HG03342 (cell line): ENCODE measurements around the gene ARHGEF7.

Experiments used
- ATAC-seq: cut with Tn5 transposase; IDR thresholded peaks from one replicate; pipeline ENCODE4 v1.9.1; 2021; ENCODE audit warnings: mild to moderate bottlenecking, moderate library complexity; ENCODE audit not compliant: unreplicated experiment

ARHGEF7 gene

DNA sequence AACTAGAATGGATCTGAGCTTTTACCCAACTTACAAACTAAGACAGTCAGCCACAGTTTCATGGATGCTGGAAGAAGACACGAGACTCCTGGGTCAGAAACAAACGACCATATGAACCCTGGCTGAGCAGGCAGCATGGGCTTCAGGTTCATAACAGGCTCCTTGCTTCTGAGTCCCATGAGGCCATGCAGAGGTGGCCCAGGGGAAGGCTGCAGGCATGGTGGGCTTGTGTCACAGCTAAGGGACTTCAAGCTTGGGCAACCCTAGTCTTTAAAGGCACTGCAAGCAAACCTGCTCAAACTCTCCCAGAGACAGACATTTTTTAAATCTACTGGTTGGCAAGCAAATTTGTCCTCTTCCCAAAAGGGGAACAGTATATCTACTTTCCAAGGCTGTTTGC lies 5.1 kb upstream of the ARHGEF7 start:
- no peak for ATAC-seq

DNA sequence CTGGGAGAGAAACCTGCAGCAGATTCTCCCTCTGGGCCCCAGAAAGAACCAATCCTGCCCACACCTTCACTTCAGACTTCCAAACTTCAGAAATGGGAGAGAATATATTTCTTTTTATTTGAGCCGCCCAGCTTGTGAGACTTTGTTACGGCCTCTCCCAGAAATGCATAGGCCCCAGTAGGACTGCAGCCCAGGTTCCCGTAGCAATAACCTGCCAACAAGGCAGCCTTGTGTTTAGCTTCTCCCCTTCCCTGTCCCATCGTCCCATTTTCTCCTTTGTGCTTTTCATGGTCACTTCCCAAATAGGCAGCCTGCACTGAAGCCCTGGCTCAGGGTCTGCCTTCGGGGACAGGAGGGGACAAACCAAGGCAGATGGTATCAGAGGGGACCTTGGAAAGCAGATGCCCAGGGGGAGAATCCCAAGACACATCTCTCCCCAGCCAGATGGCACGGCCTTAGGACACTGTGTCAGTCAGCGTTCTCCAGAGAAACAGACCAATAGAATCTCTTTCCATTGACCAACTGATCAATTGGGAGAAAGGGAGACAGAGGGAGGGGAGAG lies 3.7 kb upstream of the ARHGEF7 start:
- ATAC-seq = no peak

DNA sequence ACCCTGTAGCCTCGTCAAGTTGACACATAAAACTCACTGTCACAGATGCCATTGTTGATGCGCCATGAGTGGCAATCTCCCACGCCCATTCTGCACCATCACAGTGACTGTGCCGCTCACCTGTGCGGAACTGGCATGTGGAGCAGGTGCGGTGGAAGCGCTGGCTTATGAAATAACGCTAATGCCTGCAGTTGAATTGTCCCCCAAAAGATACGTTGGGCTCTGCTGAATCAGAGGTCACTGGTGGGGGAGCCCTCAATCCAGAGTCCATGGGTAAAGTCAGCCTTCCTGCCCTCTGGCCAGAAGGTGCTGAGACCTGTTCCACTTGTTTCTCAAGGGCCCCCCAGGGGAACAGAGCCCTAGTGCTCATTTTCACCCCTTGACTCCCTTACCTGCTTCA lies 2.9 kb upstream of the ARHGEF7 start:
- ATAC-seq = no peak

DNA sequence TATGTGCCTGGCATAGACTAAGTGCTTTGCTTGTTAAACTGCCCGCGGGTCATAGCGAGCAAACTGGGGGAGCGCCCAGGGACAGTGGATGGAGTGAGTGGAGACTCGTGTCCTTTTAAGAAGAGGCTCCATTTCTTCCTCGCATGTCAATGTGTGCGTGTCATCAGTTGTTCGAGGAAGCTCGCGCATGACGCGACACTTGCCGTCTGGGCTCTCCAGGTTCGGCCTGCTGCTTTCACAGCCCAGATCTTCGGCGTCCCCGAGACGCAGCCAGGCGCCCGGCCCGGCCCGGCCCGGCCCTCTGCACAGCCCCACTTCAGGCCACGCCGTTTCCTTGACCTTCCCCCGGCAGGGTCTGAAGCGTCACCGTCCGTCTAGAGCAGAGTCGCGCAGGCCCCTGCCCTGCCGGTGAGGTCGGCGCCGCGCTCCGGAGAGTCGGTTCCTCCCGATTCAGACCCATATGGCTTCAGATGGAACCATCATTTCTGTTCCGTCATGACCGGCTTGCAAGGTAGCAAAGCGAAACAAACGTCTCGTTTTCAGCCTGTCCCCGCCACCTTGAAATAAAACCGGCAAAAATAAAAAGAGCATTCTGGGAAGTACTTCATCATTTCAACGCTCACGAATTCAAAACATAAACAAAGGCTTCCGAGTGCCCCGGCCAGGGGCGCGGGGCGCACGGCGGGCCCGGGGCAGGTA lies 599 bp upstream of the ARHGEF7 start:
- ATAC-seq = no peak

DNA sequence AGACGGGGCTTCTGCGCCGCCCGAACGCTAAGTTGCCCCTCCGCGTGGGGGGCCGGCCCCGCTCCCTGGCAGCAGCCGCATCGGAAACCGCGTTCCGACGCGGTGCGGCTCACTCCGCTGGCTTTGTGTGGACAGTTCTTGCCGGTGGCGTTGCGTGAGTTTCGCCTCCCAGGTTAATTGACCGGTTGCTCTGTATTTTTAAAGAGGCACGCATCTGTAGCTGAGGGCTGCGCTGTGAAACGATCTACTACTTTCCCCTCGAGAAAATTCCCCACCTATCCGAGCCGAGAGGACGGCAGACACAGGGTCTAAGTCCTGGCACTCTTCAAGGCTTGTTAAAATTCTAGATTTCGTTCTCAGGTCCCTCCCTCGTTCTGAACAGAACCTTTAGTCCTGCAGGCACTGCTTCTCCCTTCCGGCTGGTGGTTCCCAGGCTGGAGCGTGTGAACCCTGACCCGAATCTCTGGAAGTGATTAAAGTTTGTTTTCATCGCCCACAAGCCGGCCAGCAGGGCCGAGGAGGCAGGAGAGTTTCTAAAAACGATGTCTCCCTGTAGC lies 933 bp downstream of the ARHGEF7 start:
- ATAC-seq = no peak

DNA sequence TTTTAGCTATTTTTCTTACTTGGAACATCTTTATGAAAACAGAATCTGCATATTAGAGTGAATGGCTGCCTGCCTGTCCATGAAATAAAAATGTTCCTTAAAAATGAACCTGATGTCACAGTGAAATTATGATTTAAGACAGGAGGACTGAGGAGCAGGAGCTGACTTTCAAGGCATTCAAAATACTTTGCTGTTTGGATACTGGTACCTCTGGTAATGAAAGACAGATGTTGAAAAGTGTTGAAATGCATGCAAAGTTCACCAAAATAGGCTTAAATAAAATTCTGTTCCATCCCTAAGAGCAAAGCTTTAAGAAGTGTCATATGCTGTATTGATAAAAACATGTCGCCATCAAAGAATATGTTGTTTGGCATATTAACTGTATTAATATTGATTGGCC lies 1.7 kb downstream of the ARHGEF7 start:
- ATAC-seq = no peak

GRCh38 chr13:111117289-111117688 lies 2.2 kb downstream of the ARHGEF7 start:
- ATAC-seq = no peak

DNA sequence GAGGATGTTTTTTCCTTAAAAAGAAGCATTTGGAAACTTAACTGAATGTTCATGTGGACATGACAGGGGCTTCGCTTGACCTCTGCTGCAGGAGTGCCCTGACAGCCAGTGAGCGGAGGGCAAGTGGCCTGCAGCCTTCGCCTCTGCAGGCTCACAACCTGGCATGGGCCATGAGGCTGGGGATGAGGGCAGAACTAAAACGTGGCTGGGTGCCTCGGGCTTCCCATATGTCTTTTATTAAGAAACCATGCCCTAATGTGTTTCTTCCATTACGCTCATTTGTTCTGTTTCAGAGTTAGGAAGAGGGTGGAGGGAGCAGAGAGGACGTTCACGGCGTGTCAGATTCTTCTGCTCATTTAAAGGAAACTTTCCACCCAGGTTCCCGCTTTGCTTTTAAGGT lies 2.9 kb downstream of the ARHGEF7 start:
- no peak for ATAC-seq

DNA sequence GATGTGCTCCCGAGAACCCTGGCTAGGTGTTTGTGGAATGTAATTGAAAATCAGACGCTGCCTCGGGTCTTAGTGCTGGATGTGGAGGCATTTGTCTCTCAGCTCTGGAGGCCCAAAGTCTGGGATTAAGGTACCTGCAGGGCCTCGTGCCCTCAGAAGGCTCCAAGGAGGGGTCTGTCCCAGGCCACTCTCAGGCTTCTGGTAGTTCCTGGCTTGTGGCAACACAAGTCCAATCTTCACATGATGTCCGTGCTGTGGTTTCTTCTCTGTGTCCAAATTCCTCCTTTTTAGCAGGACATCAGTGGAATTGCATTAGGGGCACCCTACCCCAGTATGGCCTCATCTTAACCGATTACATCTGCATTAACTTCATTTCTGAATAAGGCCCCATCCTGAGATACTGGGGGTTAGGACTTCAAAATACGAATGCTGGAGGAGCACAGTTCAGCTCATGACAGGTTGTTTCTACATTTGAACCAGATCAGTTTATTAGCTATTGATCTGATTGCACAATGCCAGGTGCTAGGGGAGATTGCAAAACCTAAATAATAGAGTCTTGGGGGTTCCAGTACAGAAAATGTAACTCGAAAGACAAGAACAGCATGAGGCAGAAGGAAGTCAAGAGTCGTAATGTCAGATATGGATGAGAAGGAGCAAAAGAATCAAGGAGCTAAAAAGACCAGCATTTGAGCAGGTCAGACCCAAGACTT lies 3.9 kb downstream of the ARHGEF7 start:
- no peak for ATAC-seq

DNA sequence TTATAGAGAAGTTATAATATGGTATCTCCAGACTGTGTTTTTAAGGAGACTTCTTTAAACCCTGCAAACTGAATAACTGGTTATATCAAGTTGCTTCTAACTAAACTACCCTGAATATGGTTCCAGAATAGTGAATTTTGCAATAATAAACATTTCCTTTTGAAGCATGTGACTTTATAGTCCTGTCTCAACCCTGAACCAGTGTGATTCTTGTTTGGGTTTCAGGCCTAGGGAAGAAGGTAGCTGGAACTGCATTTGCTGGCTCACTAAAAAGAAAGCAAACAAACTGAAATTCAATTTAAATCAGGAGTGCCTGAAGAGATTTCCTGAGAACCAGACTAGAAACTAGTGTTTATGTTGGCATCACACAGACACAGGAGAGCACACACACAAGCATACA lies 4.9 kb downstream of the ARHGEF7 start:
- ATAC-seq = no peak

- no peak for ATAC-seq
These were observed 5.3 kb downstream of the ARHGEF7 start for GRCh38 chr13:111120422-111120821.

DNA sequence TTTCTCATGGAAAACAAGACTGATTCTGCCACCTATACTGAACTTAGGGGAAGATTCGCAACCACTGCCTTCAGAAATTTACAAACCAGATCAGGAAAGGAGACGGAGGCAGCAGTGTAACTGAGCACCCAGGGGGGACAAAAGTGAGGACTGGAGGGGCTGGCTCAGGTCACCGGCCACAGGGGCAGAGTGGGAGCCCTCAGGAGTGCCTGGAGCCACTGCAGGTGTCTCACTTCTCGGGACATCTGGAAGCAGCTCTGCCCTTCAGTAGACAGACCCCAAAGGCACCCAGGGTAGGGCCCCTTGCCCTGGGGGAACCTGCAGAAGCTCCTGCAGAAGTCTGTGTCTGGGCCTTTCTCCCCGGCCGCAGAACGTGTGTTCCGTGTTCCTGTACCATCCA lies 5.8 kb downstream of the ARHGEF7 start:
- no peak for ATAC-seq

DNA sequence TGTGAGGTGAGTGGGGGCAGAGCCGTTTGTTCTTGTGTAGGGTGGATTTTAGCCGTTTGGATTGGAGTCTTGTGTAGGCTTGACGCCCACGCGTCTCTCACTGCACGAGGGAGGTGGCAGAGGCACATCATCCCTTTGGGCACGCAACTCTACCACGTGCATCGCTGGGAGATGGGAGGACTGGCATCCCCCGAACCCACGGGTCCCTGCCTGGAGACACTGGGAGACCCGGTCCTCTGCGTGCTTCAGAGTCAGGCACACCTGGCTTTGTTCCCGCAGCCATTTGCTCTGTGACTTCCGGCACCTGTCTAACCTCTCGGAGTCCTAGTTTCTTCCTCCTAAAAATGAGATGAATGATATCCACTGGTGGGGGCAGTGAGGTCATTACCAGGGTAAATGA lies 6.4 kb downstream of the ARHGEF7 start:
- ATAC-seq = no peak

GRCh38 chr13:111122056-111122455 lies 6.9 kb downstream of the ARHGEF7 start:
- ATAC-seq = no peak

DNA sequence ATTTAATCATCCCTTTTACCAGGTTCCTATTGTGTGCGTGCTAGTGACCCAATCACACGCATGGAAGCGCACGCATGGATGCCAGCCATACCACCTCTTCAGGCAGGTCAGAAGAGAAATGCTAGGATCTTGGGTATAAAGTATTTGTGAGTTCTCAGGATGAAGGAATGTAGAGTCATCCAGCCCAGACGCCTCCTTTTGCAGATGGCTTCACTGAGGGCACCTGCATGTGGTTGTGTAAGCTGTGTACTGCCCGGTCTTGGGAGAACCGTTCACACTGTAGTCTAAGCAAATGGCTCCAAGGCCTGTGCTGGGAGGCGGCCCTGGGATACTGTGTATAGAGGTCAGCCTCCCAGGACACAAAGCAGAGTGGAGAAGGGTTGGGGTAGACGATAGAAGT lies 7.5 kb downstream of the ARHGEF7 start:
- ATAC-seq = no peak

DNA sequence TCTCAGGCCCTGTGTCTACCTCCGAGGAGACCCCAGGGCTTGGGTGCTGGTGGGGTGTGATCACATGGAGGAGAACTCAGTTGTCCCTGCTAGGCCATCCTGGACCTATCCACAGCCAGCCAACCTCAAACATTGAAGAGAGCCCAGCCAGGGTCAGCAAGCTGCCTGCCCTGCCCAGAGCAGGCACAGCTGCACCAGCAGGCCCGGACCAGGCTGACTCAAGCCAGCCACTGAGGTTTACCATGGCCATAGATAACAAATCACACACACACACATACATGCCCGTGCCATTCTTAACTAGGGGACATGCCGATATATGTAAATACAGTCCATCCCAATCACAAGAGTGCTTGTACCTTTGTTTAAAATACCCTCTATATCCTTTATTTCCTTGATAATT lies 8.1 kb downstream of the ARHGEF7 start:
- ATAC-seq = no peak

- ATAC-seq = no peak
These were observed 8.5 kb downstream of the ARHGEF7 start for GRCh38 chr13:111123649-111124048.

GRCh38 chr13:111126509-111126908 lies 11.4 kb downstream of the ARHGEF7 start:
- ATAC-seq = no peak

DNA sequence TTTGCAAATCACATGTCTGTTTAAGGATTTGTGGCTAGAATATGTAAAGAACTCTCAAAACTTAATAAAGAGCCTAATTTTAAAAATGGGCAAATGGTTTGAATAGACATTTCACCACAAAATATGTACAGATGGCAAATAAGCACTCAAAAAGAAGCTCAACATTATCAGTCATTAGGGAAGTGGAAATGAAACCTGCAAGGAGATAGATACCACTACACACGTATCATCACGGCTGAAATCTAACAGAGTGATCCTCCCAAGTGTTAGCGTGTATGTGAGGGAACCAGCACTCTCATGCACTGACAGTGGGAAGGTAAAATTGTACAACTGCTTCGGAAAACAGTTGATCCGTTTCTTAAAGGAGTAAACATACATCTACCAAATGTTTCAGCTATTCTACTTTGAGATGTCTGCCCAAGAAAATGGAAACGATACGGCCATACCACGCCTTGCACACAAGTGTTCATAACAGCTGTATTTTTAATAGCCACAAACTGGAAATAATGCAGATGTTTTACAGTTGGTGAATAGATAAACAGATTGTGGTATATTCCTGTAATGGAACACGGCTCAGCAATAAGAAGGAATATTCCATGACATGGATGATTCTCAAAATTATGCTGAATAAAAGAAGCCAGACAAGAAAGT lies 14.5 kb downstream of the ARHGEF7 start:
- ATAC-seq = peak; percentile 99

- ATAC-seq = no peak
These were observed 15.0 kb downstream of the ARHGEF7 start for GRCh38 chr13:111130116-111130508.

GRCh38 chr13:111131048-111131447 lies 15.9 kb downstream of the ARHGEF7 start:
- no peak for ATAC-seq

DNA sequence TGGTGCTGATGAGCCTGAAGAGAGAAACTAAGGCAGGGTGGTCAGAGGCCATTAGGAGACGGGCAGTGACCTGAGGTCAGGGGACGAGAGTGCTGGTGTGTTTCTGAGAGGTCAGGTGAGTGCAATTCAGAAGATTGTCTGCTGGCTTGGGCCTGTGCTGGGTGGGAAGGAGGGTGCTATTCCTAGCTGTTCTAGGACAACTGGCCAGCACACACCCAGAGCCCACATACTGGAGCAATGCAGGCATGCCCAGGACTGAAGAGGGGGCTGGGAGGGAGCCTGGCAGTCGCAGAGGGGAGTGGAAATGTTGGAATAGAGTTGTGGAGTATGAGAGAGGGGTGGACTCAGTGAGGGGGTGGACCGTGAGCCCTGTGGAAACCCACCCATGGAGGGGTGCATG lies 16.5 kb downstream of the ARHGEF7 start:
- ATAC-seq = no peak
